ENCODE data around the gene CABLES1.

GRCh38 chr18:23126376-23127056, 8.8 kb upstream of the CABLES1 start:
- no peak for TF ChIP-seq CTCF (IDR thresholded peaks at IDR 0.05; ENCODE audit: insufficient read depth, low read length, poor library complexity, severe bottlenecking)
- TF ChIP-seq EZH2phosphoT487 (conservative IDR thresholded peaks at IDR 0.05; ENCODE audit: low read length): no peak

Measured in SU-DHL-6 (cell line).